ENCODE results near the gene SFXN2. TPM values are rescaled to one million over a fixed set of nuclear protein-coding genes. Genes with fewer than 3 reads are reported as not detected.
"Not testable (repeated sequence)": the region's sequence is repeated elsewhere in the genome, so short reads cannot be mapped to it uniquely, and the experiment has no call there.

SFXN2 gene
- total RNA-seq, 1 donor from 2014 or later, result 2.7 TPM

DNA sequence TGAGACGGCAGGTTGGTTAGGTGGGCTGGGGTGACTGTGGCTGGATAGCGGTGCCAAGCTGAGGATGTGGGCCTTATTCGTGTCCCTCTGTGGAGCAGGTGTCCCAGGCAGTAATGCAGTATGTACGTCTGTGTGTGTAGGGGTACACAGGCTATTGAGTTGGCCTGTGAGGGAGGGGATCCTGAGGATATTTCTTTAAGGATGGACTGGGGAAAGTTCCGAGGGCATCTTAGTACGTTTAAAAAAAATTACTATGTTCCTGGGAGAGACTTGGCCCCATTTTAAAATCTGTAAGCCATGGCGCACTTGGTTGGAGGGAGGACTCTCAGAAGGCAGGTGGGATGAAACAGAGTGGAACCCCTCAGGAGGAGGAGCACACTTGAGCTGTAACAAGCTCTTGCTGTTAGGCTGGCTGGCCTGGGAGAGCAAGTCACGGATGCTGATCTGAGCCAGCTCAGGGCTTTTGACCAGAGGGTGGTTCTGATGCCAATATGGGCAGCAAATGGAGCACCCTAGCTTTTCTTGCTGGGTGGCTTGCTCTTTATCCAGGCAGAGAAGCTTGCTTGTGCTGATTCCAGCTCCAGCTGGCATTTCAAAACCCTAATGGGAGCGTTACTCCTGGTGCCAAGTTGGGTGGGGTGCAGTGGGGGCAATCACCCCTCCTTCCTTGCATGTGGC, 30.1 kb downstream of the SFXN2 start:
- DNase-seq (ENCODE audit: extremely low read depth, low read depth, low spot score), result no peak

DNA sequence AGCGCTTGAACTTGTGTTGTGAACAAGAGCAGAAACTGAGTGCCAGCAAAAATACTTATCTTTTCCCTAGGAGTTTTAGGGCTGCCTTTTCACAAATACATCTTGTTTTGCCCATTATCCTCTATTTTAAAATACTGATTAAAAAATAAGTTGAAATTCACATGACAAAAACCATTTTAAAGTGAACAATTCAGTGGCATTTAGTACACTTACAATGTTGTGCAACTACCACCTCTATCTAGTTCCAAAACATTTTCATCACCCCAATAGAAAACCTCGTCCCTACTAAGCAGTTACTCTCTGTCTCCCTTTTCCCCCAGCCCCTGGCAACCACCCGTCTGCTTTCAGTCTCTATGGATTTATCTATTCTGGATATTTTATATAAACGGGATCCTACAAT, 30.7 kb downstream of the SFXN2 start:
- DNase-seq (ENCODE audit: extremely low read depth, low read depth, low spot score), result no peak

DNA sequence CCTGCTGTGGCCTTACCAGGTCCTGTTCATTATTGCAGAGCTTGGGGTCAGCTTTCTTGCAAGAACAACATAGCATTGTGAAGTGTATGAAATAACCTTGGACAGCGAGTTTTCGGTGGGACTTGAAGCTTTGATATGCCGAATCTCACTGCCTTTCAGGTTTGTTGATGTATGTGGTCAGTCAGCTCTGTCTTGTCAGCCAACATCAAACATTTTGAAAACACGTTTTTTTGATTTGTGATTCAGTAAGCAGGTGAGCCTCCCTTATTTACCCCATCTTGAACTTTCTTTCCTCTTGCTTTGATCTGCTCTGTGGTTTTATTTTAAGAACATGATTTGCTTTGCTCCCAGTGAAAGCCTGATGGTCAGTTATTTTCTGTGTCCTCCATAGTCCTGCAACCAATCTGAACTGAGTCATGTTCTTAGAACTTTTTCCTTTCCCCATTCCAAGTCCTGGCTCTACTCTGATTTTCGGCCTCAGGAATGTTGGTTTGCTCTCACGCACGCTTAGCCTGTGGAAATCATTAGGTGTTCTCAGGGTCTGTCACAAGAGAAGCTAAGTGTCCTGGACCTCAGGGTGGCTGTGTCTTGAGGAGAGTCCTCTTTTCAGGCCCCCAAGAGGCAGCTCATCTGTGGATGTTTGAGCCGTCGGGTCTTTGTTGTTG, 38.0 kb downstream of the SFXN2 start:
- no peak for DNase-seq (ENCODE audit: extremely low read depth, low read depth, low spot score)

DNA sequence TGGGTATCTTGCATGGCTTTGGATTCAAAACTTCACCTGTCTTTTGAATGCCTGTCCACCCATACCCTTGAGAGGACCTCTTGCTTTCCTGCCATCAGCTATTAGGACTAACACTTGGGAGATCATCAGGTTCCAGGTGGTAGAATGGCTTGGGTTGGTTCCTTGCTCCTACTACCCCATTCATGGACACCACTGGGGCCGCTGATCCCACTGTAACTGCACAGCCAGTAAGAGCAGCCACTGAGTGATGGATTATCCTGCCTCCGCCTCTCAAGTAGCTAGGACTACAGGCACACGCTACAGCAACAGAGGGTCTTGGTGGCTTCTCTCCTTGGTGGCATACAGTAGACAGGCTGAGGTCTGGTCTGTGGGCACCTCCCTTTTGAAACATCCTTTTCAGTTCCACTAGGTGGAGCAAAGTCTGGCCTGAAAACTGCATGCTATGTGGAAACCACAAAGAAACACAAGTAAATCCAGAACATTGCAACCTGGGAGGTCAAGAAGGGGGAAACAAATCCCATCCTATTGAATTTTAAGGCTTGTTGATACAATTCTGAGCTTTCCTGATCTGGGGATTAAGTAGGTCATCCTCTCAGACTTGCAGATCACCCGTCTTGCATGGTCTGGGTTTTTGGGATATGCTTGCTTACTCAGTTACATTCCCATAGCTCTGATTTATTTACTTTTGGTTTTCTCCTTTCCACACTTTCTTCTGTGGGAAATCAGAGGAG, 38.7 kb downstream of the SFXN2 start:
- DNase-seq (ENCODE audit: extremely low read depth, low read depth, low spot score), result no peak

DNA sequence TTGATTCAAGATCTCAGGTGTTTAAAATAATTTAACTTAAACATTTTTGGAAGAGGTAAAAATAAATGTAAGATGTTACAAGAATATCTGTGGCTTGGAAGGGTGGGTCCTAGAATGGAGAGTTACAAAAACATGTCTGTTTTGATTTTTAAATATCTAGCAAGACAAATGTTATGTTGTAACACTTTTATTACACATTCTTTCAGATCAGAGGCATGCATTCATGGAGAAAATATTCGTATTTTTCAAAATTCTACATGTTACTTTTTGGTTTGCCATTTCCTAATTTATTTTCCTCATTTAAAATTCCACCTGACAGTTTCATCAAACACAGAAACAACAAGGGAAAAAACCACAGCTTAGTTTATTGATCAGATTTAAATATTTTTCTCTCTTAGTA, 39.3 kb downstream of the SFXN2 start:
- no peak for DNase-seq (ENCODE audit: extremely low read depth, low read depth, low spot score)

DNA sequence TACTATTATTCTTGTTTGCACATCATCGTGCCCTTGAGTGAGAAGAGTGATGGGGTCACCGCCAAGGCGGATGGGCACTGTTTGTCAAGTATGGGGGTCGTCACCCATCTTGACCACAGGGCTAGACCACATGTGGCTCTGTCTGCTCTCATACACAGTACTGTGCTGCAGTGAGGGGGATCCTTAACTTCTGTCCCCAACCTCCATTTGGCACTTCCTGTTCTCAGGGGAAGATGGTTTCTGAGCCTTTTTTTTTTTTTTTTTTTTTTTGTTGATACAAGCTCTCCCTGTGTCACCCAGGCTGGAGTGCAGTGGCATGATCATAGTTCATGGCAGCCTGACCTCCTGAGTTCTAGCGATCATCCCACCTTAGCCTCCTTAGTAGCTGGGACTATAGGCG, 42.9 kb downstream of the SFXN2 start:
- no peak for DNase-seq (ENCODE audit: extremely low read depth, low read depth, low spot score)

DNA sequence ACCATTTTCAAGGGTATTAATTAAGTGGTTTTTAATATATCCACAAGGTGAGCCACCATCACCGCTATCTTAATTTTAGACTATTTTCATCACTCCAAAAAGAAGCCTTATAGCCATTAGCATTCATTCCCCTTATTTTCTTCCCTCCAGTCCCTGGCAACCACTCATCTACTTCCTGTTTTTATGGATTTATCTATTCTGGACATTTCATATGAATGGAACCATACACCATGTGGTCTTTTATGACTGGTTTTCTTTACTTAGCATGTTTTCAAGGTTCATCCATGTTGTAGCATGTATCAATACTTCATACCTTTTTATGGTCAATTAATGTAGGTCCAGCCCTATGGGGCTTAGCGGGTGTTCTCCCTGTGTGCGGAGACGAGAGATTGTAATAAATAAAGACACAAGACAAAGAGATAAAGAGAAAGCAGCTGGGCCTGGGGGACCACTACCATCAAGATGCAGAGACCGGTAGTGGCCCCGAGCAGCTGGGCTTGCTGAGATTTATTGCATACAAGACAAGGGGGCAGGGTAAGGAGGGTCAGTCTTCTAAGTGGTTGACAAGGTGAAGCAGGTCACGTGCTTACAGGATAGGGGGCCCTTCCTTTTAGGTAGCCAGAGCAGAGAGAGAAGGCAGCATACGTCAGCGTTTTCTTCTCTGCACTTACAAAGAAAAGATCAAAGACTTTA, 44.0 kb downstream of the SFXN2 start:
- no peak for DNase-seq (ENCODE audit: extremely low read depth, low read depth, low spot score)

DNA sequence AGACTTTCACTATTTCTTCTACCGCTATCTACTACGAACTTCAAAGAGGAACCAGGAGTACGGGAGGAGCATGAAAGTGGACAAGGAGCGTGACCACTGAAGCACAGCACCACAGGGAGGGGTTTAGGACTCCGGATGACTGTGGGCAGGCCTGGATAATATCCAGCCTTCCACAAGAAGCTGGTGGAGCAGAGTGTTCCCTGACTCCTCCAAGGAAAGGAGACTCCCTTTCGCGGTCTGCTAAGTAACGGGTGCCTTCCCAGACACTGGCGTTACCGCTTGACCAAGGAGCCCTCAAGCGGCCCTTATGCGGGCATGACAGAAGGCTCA, 44.5 kb downstream of the SFXN2 start:
- not testable (repeated sequence) for DNase-seq (ENCODE audit: extremely low read depth, low read depth, low spot score)

DNA sequence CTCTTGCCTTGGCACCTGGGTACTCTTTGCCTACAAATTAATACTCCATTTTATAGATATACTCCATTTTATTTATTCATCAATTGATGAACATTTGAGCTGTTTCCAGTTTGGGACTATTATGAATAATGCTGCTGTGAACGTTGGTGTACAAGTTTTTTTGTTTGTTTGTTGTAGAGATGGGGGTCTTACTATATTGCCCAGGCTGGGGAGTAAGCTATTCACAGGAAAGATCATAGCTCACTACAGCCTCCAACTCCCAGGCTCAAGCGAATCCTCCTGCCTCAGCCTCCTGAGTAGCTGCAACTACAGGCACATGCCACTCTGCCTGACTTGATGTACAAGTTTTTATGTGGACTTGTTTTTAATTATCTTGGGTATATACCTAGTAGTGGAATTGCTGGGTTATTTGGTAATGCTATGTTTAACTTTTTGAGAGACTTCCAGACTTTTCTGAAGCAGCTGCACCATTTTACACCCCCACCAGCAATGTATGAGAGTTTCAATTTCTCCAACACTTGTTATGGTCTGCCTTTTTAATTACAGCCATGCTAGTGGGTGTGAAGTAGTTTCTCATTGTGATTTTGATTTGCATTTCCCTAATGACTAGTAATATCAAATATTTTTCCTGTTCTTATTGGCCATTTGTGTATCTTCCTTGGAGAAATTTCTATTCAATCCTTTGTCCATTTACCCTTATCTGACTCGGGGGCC, 45.2 kb downstream of the SFXN2 start:
- no peak for DNase-seq (ENCODE audit: extremely low read depth, low read depth, low spot score)

DNA sequence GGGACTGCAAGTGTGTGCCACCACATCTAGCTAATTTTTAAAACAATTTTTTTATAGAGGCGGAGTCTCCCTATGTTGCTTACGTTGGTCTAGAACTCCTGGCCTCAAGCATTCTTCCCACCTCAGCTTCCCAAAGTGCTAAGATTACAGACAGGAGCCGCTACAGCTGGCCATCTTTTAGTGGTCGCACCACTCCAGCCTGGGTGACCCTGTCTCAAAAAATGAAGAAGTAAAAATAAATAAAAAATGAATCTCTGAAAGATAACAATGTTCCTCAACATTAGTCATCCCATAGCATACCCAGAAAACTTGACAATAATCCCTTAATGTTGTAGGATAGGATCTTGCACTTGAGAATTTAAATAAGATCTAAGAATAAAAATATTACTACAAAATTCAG, 47.5 kb downstream of the SFXN2 start:
- no peak for DNase-seq (ENCODE audit: extremely low read depth, low read depth, low spot score)

DNA sequence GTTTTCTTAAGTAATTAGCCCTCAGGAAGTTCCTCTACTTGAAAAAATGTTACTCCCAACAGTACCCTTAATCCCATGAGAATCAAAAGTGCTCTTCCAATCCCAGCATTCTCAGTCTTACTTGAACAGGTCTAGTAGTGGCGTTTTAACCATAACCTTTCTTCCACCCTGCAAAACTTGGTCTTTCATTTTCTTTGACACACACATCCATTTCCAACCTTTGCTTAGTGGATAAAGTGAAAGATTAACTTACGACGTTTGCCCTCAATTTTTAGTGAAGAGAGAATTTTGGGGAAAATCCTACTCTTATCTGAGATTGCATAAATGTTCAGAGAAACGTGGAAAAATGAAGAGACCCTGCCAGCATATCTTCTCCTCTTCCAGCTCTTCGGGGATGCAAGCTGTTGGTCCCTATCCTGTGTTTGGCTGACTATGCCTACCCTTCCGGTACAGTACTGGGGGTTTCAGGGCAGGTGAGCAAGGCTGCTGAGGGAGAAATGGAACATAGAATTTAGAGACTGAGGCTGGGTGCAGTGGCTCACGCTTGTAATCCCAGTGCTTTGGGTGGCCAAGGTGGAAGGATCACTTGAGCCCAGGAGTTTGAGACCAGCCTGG, 48.1 kb downstream of the SFXN2 start:
- DNase-seq (ENCODE audit: extremely low read depth, low read depth, low spot score), result no peak

DNA sequence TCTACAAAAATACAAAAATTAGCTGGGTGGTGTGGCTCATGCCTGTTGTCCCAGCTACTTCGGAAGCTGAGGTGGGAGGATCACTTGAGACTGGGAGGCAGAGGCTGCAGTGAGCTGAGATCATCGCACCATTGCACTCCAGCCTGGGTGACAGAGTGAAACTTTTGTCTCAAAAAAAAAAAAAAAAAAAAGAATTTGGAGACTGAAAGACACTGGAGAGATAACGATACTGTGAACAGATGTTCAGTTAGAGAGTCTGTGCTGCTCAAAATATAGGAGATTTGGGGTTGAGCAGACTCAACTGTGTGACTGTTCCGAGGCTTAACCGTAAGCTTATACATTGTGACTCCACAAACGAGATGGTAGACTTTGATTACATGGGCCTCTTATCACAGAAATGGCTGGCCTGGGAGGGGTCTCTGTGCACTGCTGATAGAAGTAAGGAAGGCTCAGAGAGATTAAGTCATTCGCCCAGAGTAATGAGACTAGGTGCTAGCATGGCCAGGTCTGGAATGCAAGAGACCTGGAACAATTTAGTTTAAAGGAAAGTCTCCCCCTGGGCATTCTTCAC, 48.7 kb downstream of the SFXN2 start:
- DNase-seq (ENCODE audit: extremely low read depth, low read depth, low spot score), result no peak

DNA sequence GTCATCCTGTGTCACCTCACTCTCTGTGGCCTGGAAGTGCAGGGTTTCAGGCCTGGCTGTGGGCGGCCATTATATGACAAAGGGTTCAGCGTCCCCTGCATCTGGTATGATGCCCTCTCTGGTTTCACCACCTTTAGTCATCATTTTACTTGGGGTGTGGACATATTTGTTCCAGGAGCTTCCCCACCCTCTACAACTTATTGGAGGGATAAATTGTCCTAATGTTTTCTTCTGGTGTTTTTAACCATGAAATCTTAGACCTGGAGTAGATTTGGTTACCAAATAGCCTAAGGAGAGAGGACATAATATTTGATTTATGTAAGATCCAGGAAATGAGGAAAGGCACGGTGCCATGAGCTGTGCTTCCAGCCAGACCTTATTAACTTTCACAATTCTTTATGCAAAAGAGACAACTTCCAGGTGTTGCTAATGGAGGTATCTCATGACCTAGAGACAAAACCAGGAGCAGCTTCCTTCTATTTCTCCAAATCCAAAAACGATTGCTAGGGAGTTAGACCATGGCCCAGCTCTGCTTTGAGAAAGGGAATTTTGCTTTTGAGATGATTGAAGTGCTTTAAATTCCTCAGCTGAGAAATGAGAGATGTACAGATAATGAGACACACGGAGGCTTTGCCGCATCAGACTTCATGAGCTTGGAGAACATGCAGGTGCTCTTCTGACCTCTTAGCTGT, 50.2 kb downstream of the SFXN2 start:
- no peak for DNase-seq (ENCODE audit: extremely low read depth, low read depth, low spot score)

DNA sequence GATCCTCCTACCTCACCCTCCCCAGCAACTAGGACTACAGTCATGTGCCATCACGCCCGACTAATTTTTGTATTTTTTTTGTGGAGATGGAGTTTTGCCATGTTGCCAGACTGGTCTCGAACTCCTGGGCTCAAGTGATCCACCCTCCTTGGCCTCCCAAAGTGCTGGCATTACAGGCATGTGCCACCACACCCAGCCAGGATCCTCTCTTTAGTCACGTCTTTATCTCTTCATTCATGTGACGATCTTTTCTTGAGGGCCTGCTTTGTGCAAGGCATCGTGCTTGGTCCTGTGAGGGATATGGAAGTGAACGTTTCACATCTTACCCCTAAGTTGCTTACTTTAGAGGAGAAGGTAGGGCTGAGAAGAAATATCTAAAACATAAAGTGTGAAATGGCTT, 50.9 kb downstream of the SFXN2 start:
- DNase-seq (ENCODE audit: extremely low read depth, low read depth, low spot score), result no peak

DNA sequence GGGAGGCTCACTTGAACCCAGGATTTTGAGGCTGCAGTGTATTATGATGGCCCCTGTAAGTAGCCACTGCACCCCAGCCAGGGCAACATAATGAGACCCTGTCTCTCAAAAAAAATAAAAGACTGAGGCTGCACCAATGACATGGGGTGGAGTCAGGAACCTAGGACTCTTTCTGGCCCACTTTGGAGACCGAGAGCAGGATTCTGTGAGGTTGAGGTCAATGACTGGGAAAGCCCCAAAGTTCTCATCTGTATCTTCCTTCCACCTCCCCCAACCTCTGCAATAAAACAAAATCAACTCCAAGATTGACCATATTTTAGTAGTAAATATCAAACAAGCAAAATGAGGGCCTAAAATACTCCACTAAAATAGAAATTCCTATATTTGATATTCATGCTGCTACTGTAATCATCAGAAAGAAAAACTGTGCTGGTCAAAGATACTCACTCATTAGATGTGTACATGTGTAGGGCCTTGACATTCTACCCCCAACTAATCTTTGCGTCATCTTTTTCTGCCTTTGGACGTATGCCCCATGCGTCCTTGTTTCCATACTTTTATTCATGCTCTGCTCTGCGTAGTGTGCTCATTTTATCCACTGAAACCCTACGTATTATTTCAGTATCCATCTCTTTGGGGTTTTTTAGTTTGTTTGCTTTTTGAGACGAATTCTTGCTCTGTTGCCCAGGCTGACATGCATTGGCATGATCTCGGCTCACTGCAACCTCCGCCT, 53.2 kb downstream of the SFXN2 start:
- DNase-seq (ENCODE audit: extremely low read depth, low read depth, low spot score), result no peak

DNA sequence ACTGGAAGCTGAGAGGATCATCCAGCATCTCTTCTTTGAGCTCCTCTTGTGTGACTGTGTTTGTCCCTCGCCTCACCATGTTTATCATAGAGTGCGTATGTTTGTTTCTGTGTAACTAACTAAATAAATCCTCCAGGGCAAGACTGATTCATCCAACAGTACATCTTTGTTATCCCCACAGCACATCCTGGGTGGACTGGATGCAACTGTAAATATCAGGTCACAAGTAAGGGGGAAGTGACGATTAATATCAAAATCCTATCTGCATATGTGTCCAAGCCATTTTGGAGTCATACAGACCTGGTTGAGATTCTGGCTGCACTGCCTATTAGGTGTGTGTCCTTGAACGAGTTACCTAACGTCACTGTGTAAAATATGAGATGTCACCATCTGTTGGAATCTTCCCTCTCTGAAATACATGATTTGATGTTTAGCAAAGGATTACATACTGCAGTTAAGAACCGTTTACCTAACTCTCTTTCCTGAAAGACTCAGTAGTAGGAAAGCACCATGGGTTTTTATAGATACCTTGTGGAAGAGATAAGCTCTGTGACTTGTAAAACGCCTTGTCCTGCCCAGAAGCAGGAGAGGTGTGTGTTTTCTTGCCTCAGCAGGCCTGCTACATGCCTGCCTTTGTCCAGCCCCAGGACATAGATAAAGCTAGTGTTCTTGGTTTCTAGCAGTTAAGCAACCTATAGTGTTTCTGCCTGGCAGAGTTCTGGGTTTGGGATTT, 55.1 kb downstream of the SFXN2 start:
- DNase-seq (ENCODE audit: extremely low read depth, low read depth, low spot score), result no peak

DNA sequence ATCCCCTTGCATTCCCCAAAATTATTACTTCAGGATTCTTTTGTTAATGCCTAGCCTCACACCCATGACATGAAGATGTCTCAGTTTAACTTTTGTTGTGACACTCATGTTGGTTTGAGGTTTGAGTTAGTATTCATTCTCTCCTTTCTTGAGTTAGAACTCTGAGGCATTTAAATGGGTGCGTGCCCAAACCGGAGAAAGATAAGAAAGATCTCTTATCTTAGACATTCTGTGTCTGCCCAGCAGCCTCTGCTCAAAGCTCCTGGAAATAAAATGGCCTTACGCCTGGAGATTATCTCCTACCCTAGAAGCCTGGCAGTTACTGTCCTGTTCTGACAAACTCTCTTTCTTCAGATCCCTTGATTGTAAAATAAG, 55.7 kb downstream of the SFXN2 start:
- no peak for DNase-seq (ENCODE audit: extremely low read depth, low read depth, low spot score)

DNA sequence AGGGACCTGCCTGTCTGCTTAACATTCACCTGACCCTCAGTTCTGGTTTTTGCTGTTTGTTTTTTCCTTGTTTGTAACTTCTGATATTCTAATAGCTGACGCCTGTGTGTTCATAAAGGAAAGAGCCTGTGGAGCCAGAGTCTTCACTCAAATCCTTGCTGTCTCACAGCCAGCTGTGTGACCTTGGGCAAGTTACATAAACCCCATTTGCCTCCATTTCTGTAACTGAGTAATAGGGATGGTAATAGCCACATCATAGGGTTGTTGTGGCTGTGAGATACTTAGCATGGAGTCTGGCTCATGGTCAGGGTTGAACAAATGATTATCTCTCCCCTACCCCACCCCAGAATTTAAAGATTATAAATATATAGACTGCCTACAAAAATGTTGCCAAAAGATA, 56.4 kb downstream of the SFXN2 start:
- DNase-seq (ENCODE audit: extremely low read depth, low read depth, low spot score), result no peak
